ENCODE measurements around the gene FRY.

DNA sequence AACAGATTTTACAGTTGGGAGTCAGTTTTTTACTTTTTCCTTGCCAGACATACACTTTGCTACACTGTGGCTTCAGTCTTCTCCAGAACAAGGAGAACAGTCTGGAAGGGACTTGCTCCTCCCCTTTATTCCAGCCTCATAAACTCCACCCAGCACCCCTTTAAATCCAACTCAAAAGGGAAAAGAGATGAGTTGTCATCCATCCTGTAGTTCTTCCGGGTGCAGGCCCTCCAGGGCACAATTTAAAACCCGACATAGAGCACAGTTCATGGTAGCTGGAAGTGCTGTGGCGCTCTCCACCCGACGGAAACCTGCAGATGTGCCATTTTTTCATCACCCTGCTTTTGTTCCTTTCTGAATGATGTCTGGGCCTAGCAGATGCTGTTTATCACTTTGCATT is 184.7 kb downstream of the FRY start:
- no peak for TF ChIP-seq SIN3A (IDR thresholded peaks at IDR 0.05; ENCODE audit: borderline replicate concordance, insufficient read depth, low read length)
- no peak for TF ChIP-seq TAF1 (IDR thresholded peaks at IDR 0.05; ENCODE audit: borderline replicate concordance, insufficient read depth, low read length)
- TF ChIP-seq POLR2AphosphoS5 (IDR thresholded peaks at IDR 0.05; ENCODE audit: low read depth, low read length) = no peak
- TF ChIP-seq, protein P1, sequence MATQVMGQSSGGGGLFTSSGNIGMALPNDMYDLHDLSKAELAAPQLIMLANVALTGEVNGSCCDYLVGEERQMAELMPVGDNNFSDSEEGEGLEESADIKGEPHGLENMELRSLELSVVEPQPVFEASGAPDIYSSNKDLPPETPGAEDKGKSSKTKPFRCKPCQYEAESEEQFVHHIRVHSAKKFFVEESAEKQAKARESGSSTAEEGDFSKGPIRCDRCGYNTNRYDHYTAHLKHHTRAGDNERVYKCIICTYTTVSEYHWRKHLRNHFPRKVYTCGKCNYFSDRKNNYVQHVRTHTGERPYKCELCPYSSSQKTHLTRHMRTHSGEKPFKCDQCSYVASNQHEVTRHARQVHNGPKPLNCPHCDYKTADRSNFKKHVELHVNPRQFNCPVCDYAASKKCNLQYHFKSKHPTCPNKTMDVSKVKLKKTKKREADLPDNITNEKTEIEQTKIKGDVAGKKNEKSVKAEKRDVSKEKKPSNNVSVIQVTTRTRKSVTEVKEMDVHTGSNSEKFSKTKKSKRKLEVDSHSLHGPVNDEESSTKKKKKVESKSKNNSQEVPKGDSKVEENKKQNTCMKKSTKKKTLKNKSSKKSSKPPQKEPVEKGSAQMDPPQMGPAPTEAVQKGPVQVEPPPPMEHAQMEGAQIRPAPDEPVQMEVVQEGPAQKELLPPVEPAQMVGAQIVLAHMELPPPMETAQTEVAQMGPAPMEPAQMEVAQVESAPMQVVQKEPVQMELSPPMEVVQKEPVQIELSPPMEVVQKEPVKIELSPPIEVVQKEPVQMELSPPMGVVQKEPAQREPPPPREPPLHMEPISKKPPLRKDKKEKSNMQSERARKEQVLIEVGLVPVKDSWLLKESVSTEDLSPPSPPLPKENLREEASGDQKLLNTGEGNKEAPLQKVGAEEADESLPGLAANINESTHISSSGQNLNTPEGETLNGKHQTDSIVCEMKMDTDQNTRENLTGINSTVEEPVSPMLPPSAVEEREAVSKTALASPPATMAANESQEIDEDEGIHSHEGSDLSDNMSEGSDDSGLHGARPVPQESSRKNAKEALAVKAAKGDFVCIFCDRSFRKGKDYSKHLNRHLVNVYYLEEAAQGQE (IDR thresholded peaks at IDR 0.05; ENCODE audit: insufficient read depth in 1 of 2, low read depth in 2 of 2, low read length in 2 of 2) = no peak
- TF ChIP-seq FOXP2 (optimal IDR thresholded peaks at IDR 0.05; ENCODE audit: borderline replicate concordance, extremely low read depth, extremely low read length, insufficient read depth) = no peak
